Pancreas (tissue), 10 donors: ENCODE measurements around the gene GPHN. TPM values are rescaled to one million over a fixed set of nuclear protein-coding genes. Genes with fewer than 3 reads are reported as not detected.

ENCODE experiments used
- ATAC-seq, 4 donors: fragments of 200-7000 bp; cut with Tn5 transposase; one replicate each; pipeline versions ENCODE4 v1.8.0 to v1.9.1; 2020; ENCODE audit warnings: mild to moderate bottlenecking in 4 of 4, moderate library complexity in 4 of 4
- DNase-seq, 6 donors: peaks; one replicate each; pipeline ENCODE4 v3.0.0-alpha.2; 2020
- FAIRE-seq: peaks from 2 replicates; lab custom pipeline; 2012; peaks lifted over from hg19 to GRCh38; lab: Jason Lieb, UNC
- H3K27ac ChIP-seq, 4 donors: fragments of 200-600 bp; sonication (generic); 1 replicate in 3 of 4; 2 replicates in 1 of 4; pipeline versions ENCODE4 v1.5.0 to v1.8.0; 2020
- H3K27me3 ChIP-seq, 4 donors: fragments of 200-600 bp; one replicate each; pipeline ENCODE4 v1.8.0; 2021
- H3K36me3 ChIP-seq, 3 donors: fragments of 200-600 bp; sonication (generic) in 1 of 3; one replicate each; pipeline versions ENCODE4 v1.5.0 to v1.8.0; 2020 to 2021
- H3K4me1 ChIP-seq, 3 donors: fragments of 200-600 bp; one replicate each; pipeline ENCODE4 v1.8.0; 2021
- H3K4me3 ChIP-seq, 4 donors: fragments of 200-600 bp; sonication (generic) in 2 of 4; one replicate each; pipeline versions ENCODE4 v1.5.0 to v1.8.0; 2020 to 2021
- H3K9me3 ChIP-seq, 4 donors: fragments of 200-600 bp; one replicate each; pipeline ENCODE4 v1.8.0; 2021
- WGBS, 2 donors: extraction: QIAGEN DNeasy Blood & Tissue Kit; methylation state at CpG; one replicate each; pipeline ENCODE4 v1.1.7; 2013; 5-methylcytosine and 5-hydroxymethylcytosine counted together
- intact Hi-C, 3 donors: fragments of 100-400 bp; cut with DNase I; formaldehyde crosslinking; loops; one replicate each; pipeline versions ENCODE4 v1.11.1 to v1.14.2; 2022
- polyA plus RNA-seq, 2 donors: library from polyadenylated mRNA; stranded (reverse); fragments of 200-250 nt; gene quantifications; one replicate each; pipeline ENCODE4 v1.2.3, GENCODE V29; 2013
- total RNA-seq, 6 donors: library from RNA; stranded (reverse); fragmentation: NEBNext Ultra II Directional in 4 of 6; extraction: Animal tissue kit (Norgen Biotek cat#: 25700) in 4 of 6; gene quantifications; one replicate each; pipeline versions ENCODE4 v1.2.1 to v1.2.4, GENCODE V29; 2021 to 2023
- TF ChIP-seq, protein P1 (sequence below), 4 donors: fragments of 200-600 bp; sonication (generic) in 3 of 4; IDR thresholded peaks; one replicate each; pipeline versions ENCODE4 v1.5.0 to v1.8.0; 2021; ENCODE audit warnings: antibody characterized with exemption in 4 of 4
- donor health status: healthy with polysubstance abuse.
- donor health status: DM: no; HTN: no; CAD: no; lungs with moderate emphysema.
- donor health status: DM: no; HTN: no; CAD: no.
- donor health status: control.
- donor health status: control.
- donor health status: Bipolar disorder and iron deficiency.
- donor health status: DM: yes; HTN: yes; CAD: no.
- donor health status: DM: no; HTN: no; CAD: no.
- donor health status: DM: no; HTN: no; CAD: no.
- donor health status: DM: yes; HTN: yes; CAD: no.

GPHN gene
- total and polyA plus RNA-seq, 8 donors = 20.3 to 47.6 (median 24.4) TPM

DNA sequence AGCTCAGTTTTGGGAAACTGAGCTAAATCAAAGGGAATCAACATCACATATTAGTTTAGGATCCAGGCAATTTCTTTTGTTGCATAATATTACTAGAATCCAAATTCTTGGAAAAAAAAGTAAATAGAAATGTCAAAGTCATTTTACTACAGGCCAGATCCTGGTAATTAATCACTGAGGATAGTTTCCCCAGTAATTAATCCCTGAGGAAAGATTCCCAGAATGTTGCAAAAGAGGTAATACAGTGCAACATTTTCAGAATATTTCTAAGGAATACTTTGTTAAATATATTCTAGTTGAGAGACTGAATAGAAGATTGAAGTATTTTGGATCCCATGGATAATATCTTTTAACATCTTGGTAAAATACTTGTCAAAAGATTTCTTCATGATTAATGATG is 474.3 kb downstream of the GPHN start:
- ATAC-seq = no peak
- H3K4me3 ChIP-seq = no peak overlapping the region
- no peaks in the 10 kb centered on the region for H3K36me3 ChIP-seq
- TF ChIP-seq, protein P1, sequence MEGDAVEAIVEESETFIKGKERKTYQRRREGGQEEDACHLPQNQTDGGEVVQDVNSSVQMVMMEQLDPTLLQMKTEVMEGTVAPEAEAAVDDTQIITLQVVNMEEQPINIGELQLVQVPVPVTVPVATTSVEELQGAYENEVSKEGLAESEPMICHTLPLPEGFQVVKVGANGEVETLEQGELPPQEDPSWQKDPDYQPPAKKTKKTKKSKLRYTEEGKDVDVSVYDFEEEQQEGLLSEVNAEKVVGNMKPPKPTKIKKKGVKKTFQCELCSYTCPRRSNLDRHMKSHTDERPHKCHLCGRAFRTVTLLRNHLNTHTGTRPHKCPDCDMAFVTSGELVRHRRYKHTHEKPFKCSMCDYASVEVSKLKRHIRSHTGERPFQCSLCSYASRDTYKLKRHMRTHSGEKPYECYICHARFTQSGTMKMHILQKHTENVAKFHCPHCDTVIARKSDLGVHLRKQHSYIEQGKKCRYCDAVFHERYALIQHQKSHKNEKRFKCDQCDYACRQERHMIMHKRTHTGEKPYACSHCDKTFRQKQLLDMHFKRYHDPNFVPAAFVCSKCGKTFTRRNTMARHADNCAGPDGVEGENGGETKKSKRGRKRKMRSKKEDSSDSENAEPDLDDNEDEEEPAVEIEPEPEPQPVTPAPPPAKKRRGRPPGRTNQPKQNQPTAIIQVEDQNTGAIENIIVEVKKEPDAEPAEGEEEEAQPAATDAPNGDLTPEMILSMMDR (IDR thresholded peaks at IDR 0.05) = no peak
- no peaks in the 10 kb centered on the region for H3K9me3 ChIP-seq
- DNase-seq = no peak
- intact Hi-C loops = no loop called here
- no peak overlapping the region for H3K27ac ChIP-seq
- peaks cover 4 to 6% (median 5%) of the 10 kb centered on the region in 3 donors for H3K4me1 ChIP-seq
- no peak for FAIRE-seq
- H3K27me3 ChIP-seq = no peaks in the 10 kb centered on the region

DNA sequence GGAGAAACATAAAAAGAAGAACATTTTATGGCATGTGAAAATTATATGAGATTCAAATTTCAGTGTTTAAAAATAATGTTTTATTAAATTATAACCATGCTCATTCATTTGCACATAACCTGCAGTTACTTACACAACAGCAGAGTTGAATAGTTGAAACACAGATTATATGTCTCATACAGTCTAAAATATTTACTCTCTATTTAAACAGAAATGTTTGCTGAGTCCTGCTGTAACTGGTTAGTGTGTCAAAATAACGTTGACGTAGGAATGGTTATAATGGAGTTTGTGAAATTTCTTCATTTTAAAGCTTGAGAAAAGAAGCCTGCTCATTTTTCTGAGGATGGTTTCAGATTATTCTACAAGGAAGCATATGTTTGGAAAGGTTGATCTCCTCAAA is 484.8 kb downstream of the GPHN start:
- no peak for ATAC-seq
- no peak for FAIRE-seq

DNA sequence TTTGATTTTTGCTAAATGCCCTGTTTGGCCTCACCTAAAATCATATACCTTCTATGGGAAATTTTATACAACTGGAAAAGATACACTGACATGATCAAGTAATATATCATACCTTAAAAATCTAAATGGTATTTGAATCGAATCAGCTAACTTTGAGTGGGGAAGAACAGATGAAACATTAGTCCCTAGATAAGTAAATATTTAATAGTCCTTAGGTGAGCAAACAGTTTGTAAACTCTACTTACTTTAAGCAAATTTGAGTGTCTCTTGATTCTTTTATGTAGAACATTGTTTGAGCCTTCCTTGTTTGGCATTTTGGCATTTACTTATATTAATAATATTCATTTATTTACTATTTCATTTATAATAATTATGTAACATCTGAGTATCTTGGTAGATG is 485.6 kb downstream of the GPHN start:
- H3K9me3 ChIP-seq = no peaks in the 10 kb centered on the region
- H3K36me3 ChIP-seq = no peaks in the 10 kb centered on the region
- DNase-seq = no peak
- H3K27me3 ChIP-seq = no peaks in the 10 kb centered on the region
- ATAC-seq = no peak
- TF ChIP-seq, protein P1 (IDR thresholded peaks at IDR 0.05) = no peak
- intact Hi-C loops = no loop called here
- H3K4me3 ChIP-seq = no peak overlapping the region
- no peak overlapping the region for H3K27ac ChIP-seq
- WGBS, 2 donors = 71 to 79% methylated on average over 1 of the region's 1 CpG
- H3K4me1 ChIP-seq = no peaks in the 10 kb centered on the region
- FAIRE-seq = peak; percentile 61

More for the DNA sequence above, 484.8 kb downstream of the GPHN start:
- H3K4me1 ChIP-seq = no peaks in the 10 kb centered on the region
- no peaks in the 10 kb centered on the region for H3K27me3 ChIP-seq
- intact Hi-C loops = no loop called here
- no peak overlapping the region for H3K4me3 ChIP-seq
- H3K27ac ChIP-seq = no peak overlapping the region
- DNase-seq = no peak
- TF ChIP-seq, protein P1 (IDR thresholded peaks at IDR 0.05) = no peak
- WGBS, 2 donors = 79 to 86% methylated on average over 2 of the region's 2 CpGs
- no peaks in the 10 kb centered on the region for H3K9me3 ChIP-seq
- H3K36me3 ChIP-seq = no peaks in the 10 kb centered on the region

DNA sequence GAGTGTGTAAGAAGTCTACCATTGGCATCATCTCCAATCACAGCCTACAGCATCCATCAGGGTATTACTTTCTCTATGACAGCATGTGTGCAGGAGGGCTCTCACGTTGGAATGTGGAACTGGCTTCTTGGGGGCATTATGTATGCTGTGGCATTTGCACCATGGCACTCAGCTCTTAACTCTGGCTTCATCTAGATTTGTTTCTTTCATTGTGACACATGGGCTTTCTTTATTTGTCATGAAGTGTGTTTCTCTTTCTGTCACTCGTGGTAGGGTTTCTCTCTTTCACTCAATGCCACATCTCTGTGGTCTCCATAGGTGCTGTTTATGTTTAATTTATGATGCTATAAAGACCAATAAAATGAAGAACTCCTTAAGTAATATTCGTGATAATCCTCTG is 490.1 kb downstream of the GPHN start:
- DNase-seq (no peak), ATAC-seq (no peak), FAIRE-seq (no peak)
- Histone ChIP-seq H3K9me3 (no peaks in the 10 kb centered on the region), H3K27me3 (no peaks in the 10 kb centered on the region), H3K36me3 (no peaks in the 10 kb centered on the region), H3K4me3 (no peak overlapping the region), H3K27ac (no peak overlapping the region), H3K4me1 (no peaks in the 10 kb centered on the region)
- 85 to 92% methylated on average over 3 of the region's 3 CpGs for WGBS, 2 donors
- TF ChIP-seq, protein P1 (IDR thresholded peaks at IDR 0.05) = no peak
- intact Hi-C loops = no loop called here

DNA sequence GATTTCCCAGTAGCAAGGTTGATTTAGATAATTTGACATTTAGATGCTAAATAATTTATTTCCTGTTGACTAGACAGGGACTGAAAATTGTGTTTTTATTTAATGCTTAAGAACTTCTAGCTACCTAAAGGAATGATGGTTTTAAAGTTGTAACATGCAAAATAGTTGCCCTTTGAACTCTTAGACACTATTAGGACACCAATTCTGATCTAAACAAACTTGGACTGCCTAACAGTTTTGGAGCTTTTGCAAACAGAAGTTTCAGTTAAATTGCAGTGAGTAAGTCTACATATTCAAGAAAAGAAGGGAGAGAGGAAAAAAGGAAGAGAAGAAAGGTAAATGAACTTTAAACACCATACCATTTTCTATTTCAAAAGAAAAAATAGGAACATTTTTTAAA is 492.0 kb downstream of the GPHN start:
- TF ChIP-seq, protein P1 (IDR thresholded peaks at IDR 0.05) = no peak
- Histone ChIP-seq H3K4me1 (no peaks in the 10 kb centered on the region), H3K27ac (no peak overlapping the region), H3K4me3 (no peak overlapping the region), H3K27me3 (no peaks in the 10 kb centered on the region), H3K36me3 (no peaks in the 10 kb centered on the region), H3K9me3 (no peaks in the 10 kb centered on the region)
- ATAC-seq = no peak
- DNase-seq = no peak
- intact Hi-C loops = no loop called here
- FAIRE-seq = no peak
